Measurements from ENCODE around the gene SIX6. TPM values are rescaled to one million over a fixed set of nuclear protein-coding genes. Genes with fewer than 3 reads are reported as not detected.

The SIX6 gene
- total and polyA plus RNA-seq, 2 of the 13 experiments (the other 11 are each of a cell fraction or from before 2014, with no cell fraction given): not detected

- H3K4me2 ChIP-seq (ENCODE audit: low read depth, low read length): no peak overlapping the region
- no peak overlapping the region for H3K27ac ChIP-seq (ENCODE audit: extremely low read length, insufficient read depth, low read length)
- no peaks in the 10 kb centered on the region; a peak in 3 of 5 replicates for H3K27me3 ChIP-seq (ENCODE audit: control insufficient read depth in 1 of 2, insufficient read depth in 2 of 2, low read length in 2 of 2)
- no peaks in the 10 kb centered on the region for H3K9me3 ChIP-seq (ENCODE audit: low read length)
- ChIA-PET POLR2A (no interaction called here), CTCF (ENCODE audit: low intra/inter-chr PET ratio, low total read pairs) (no interaction called here)
- intact Hi-C loops (cut with micrococcal nuclease; ENCODE audit: unreplicated experiment): no loop called here
- H3K4me3 ChIP-seq (replicated peaks in 1 of 3; ENCODE audit: insufficient read depth in 1 of 3, low read depth in 2 of 3, low read length in 3 of 3): no peak overlapping the region
- no peaks in the 10 kb centered on the region for H4K20me1 ChIP-seq (ENCODE audit: insufficient read depth, low read length)
- FAIRE-seq (no peak), DNase-seq (ENCODE audit: low spot score) (no peak), ATAC-seq (no peak)
- WGBS (ENCODE audit: low lambda C conversion rate): 3% methylated on average over 3 of the region's 3 CpGs
- H2AFZ ChIP-seq (ENCODE audit: low read length): no peak overlapping the region
- H3K79me2 ChIP-seq (ENCODE audit: insufficient read depth, low read length): no peaks in the 10 kb centered on the region
- in situ Hi-C loops (cut with HindIII; ENCODE audit: extremely low pct_ligation_motif_present, low pct_unique_long_range_greater_than_20kb): no loop called here
- TF ChIP-seq, protein P1, sequence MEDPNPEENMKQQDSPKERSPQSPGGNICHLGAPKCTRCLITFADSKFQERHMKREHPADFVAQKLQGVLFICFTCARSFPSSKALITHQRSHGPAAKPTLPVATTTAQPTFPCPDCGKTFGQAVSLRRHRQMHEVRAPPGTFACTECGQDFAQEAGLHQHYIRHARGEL (CRISPR knock-in tag; IDR thresholded peaks at IDR 0.05): no peak
- TF ChIP-seq RARG (CRISPR knock-in tag; IDR thresholded peaks at IDR 0.05; ENCODE audit: low read depth) (no peak), RFX1 (IDR thresholded peaks at IDR 0.05) (no peak), KDM1A (CRISPR knock-in tag; IDR thresholded peaks at IDR 0.05) (no peak), SNRNP70 (IDR thresholded peaks at IDR 0.05; ENCODE audit: low read depth, low read length) (no peak), ZNF878 (CRISPR knock-in tag; IDR thresholded peaks at IDR 0.05) (no peak), NCOA1 (CRISPR knock-in tag; IDR thresholded peaks at IDR 0.05) (no peak), ATRX (CRISPR knock-in tag; IDR thresholded peaks at IDR 0.05; ENCODE audit: borderline replicate concordance) (no peak), RBM39 (IDR thresholded peaks at IDR 0.05; ENCODE audit: low read depth, low read length, poor library complexity, severe bottlenecking) (no peak), ZNF790 (CRISPR knock-in tag; IDR thresholded peaks at IDR 0.05; ENCODE audit: borderline replicate concordance) (no peak), MED1 (CRISPR knock-in tag; IDR thresholded peaks at IDR 0.05) (no peak)
- H3K36me3 ChIP-seq (replicated peaks in 1 of 2; ENCODE audit: control insufficient read depth in 1 of 2, insufficient read depth in 2 of 2, low read length in 2 of 2): no peaks in the 10 kb centered on the region
- H3K4me1 ChIP-seq (ENCODE audit: insufficient read depth, low read length): no peaks in the 10 kb centered on the region
- no peak overlapping the region for H3K9ac ChIP-seq (ENCODE audit: insufficient read depth, low read depth, low read length)
- no TSS peak for BruUV-seq (replicated peaks)
These were observed 23.5 kb downstream of the SIX6 start for GRCh38 chr14:60532442-60532841.

DNA sequence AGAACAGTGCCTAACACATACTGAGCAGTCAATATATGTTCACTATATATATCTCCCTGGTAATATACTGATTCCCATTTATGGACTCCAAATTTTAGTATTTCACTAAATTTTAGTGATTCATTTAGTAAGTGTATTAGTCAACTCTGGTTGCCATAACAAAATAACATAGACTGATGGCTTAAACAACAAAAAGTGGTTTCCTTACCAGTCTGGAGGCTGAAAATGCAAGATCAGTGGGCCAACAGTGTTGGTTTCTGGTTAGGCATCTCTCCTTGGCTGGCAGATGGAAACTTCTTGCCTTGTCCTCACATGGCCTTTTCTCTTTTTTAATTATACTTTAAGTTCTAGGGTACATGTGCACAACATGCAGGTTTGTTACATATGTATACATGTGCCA is 28.7 kb downstream of the SIX6 start:
- CTCF ChIA-PET (ENCODE audit: low intra/inter-chr PET ratio, low total read pairs): no interaction called here
- intact Hi-C loops (cut with micrococcal nuclease; ENCODE audit: unreplicated experiment) (no loop called here), in situ Hi-C loops (cut with HindIII; ENCODE audit: extremely low pct_ligation_motif_present, low pct_unique_long_range_greater_than_20kb) (no loop called here)
- Histone ChIP-seq H3K27me3 (ENCODE audit: control insufficient read depth in 1 of 2, insufficient read depth in 2 of 2, low read length in 2 of 2) (no peaks in the 10 kb centered on the region; a peak in 1 of 5 replicates), H3K9me3 (ENCODE audit: low read length) (no peaks in the 10 kb centered on the region), H2AFZ (ENCODE audit: low read length) (no peak overlapping the region), H3K4me3 (replicated peaks in 1 of 3; ENCODE audit: insufficient read depth in 1 of 3, low read depth in 2 of 3, low read length in 3 of 3) (no peak overlapping the region), H3K36me3 (replicated peaks in 1 of 2; ENCODE audit: control insufficient read depth in 1 of 2, insufficient read depth in 2 of 2, low read length in 2 of 2) (no peaks in the 10 kb centered on the region), H3K9ac (ENCODE audit: insufficient read depth, low read depth, low read length) (no peak overlapping the region), H3K4me1 (ENCODE audit: insufficient read depth, low read length) (no peaks in the 10 kb centered on the region), H3K4me2 (ENCODE audit: low read depth, low read length) (no peak overlapping the region), H4K20me1 (ENCODE audit: insufficient read depth, low read length) (no peaks in the 10 kb centered on the region), H3K27ac (ENCODE audit: extremely low read length, insufficient read depth, low read length) (no peak overlapping the region), H3K79me2 (ENCODE audit: insufficient read depth, low read length) (no peaks in the 10 kb centered on the region)
- no TSS peak for BruUV-seq (replicated peaks)
- DNase-seq (ENCODE audit: low spot score) (no peak), FAIRE-seq (no peak), ATAC-seq (no peak)
- POLR2A ChIA-PET: no interaction called here
- TF ChIP-seq MYC (CRISPR knock-in tag; IDR thresholded peaks at IDR 0.05; ENCODE audit: borderline replicate concordance) (no peak), ATF7-NPFF (CRISPR knock-in tag; IDR thresholded peaks at IDR 0.05; ENCODE audit: low read depth) (no peak), SRSF9 (IDR thresholded peaks at IDR 0.05; ENCODE audit: borderline replicate concordance, insufficient read depth, low read depth, low read length, poor library complexity, severe bottlenecking) (no peak), HNRNPLL (IDR thresholded peaks at IDR 0.05; ENCODE audit: low read depth, low read length, poor library complexity, severe bottlenecking) (no peak), ZNF136 (CRISPR knock-in tag; IDR thresholded peaks at IDR 0.05; ENCODE audit: low read depth) (no peak), YY1 (IDR thresholded peaks at IDR 0.05; ENCODE audit: insufficient read depth, insufficient replicate concordance, low read depth, low read length) (no peak), ZNF713 (CRISPR knock-in tag; IDR thresholded peaks at IDR 0.05) (no peak), ZNF263 (CRISPR knock-in tag; IDR thresholded peaks at IDR 0.05) (no peak), HHEX (CRISPR knock-in tag; IDR thresholded peaks at IDR 0.05) (no peak), TGIF2 (CRISPR knock-in tag; IDR thresholded peaks at IDR 0.05) (no peak)
